Fibroblast of lung (primary cell): Measurements from ENCODE around the gene PABPN1. TPM values are rescaled to one million over a fixed set of nuclear protein-coding genes. Genes with fewer than 3 reads are reported as not detected.

Experiments
- DNase-seq, 2 donors: peaks; one replicate each; pipeline versions ENCODE4 v3.0.0 to v3.0.0-alpha.2; 2010; ENCODE audit warnings: low read depth in 2 of 2
- H2AFZ ChIP-seq: 2 replicates; pipeline ENCODE4 v1.5.1; 2012; ENCODE audit warnings: low read length, control low read depth, inconsistent platforms
- H3K27ac ChIP-seq: 2 replicates; pipeline ENCODE4 v1.5.1; 2011; ENCODE audit warnings: low read length, control low read depth; ENCODE audit not compliant: insufficient read depth
- H3K27me3 ChIP-seq: 2 replicates; pipeline ENCODE4 v1.5.1; 2011; ENCODE audit warnings: mild to moderate bottlenecking, low read length; ENCODE audit not compliant: control insufficient read depth, insufficient read depth
- H3K36me3 ChIP-seq: 2 replicates; pipeline ENCODE4 v1.5.1; 2011; ENCODE audit warnings: low read length; ENCODE audit not compliant: control insufficient read depth, insufficient read depth
- H3K4me1 ChIP-seq: 2 replicates; pipeline ENCODE4 v1.5.1; 2011; ENCODE audit warnings: low read length; ENCODE audit not compliant: control insufficient read depth, insufficient read depth; ENCODE audit errors: extremely low read depth
- H3K4me2 ChIP-seq: 2 replicates; pipeline ENCODE4 v1.5.1; 2011; ENCODE audit warnings: low read length, control low read depth; ENCODE audit not compliant: insufficient read depth; ENCODE audit errors: extremely low read depth
- H3K4me3 ChIP-seq, 4 experiments: fragments of 200-600 bp in 1 of 4; sonication (generic) in 1 of 4; replicated peaks in 1 of 4; 2 replicates each; pipeline ENCODE4 v1.5.1; 2011 to 2016; ENCODE audit warnings: low read length in 4 of 4, low read depth in 3 of 4, mild to moderate bottlenecking in 3 of 4, control low read depth in 2 of 4, inconsistent platforms in 1 of 4, mixed read lengths in 1 of 4; ENCODE audit not compliant: insufficient read depth in 1 of 4; ENCODE audit errors: control extremely low read depth in 1 of 4
- H3K79me2 ChIP-seq: 2 replicates; pipeline ENCODE4 v1.5.1; 2012; ENCODE audit warnings: mild to moderate bottlenecking, low read length, inconsistent platforms; ENCODE audit not compliant: control insufficient read depth, insufficient read depth
- H3K9ac ChIP-seq: 2 replicates; pipeline ENCODE4 v1.5.1; 2011; ENCODE audit warnings: mild to moderate bottlenecking, low read length, control low read depth; ENCODE audit not compliant: insufficient read depth
- H3K9me3 ChIP-seq: 2 replicates; pipeline ENCODE4 v1.5.1; 2012; ENCODE audit warnings: low read depth, low read length; ENCODE audit not compliant: control insufficient read depth, insufficient read depth
- H4K20me1 ChIP-seq: 2 replicates; pipeline ENCODE4 v1.5.1; 2011; ENCODE audit warnings: low read length; ENCODE audit not compliant: control insufficient read depth, insufficient read depth; ENCODE audit errors: extremely low read depth
- CTCF ChIP-seq, 2 donors: IDR thresholded peaks in 1 of 2; conservative IDR thresholded peaks in 1 of 2; 1 replicate in 1 of 2; 2 replicates in 1 of 2; pipeline ENCODE4 v1.5.1; 2011 to 2012; ENCODE audit warnings: low read length in 2 of 2, control low read depth in 1 of 2, inconsistent platforms in 1 of 2, low read depth in 1 of 2, mild to moderate bottlenecking in 1 of 2
- EZH2 ChIP-seq: IDR thresholded peaks from 2 replicates; pipeline ENCODE4 v1.5.1; 2012; ENCODE audit warnings: low read length, control low read depth, mild to moderate bottlenecking; ENCODE audit errors: missing control alignments
- polyA plus RNA-seq, 2 donors: library from polyadenylated mRNA; depleted of rRNA in 1 of 2; stranded (reverse) in 1 of 2; unstranded in 1 of 2; fragments of >200 nt; gene quantifications; 2 replicates each; pipeline ENCODE4 v1.2.1, GENCODE V29; 2011 to 2012; ENCODE audit warnings: missing spikeins in 1 of 2
- total RNA-seq: library from RNA; depleted of rRNA; stranded (reverse); fragments of >200 nt; gene quantifications from 2 replicates; pipeline ENCODE4 v1.2.1, GENCODE V29; 2014

PABPN1 gene
- total and polyA plus RNA-seq, 2 donors (not counting 1 experiment from before 2014, with no cell fraction given) = 73.2 to 152 TPM

- Histone ChIP-seq H3K79me2 (peaks cover 2% of the 10 kb centered on the region), H3K4me2 (no peak overlapping the region), H3K27me3 (no peaks in the 10 kb centered on the region), H2AFZ (no peak overlapping the region), H3K9me3 (no peaks in the 10 kb centered on the region), H3K36me3 (peaks cover 3% of the 10 kb centered on the region), H3K4me1 (peaks cover 12% of the 10 kb centered on the region), H4K20me1 (no peaks in the 10 kb centered on the region), H3K27ac (no peak overlapping the region), H3K9ac (no peak overlapping the region), H3K4me3 (no peak overlapping the region)
- no peak for DNase-seq
- no peak for TF ChIP-seq CTCF (conservative IDR thresholded peaks at IDR 0.05 in 1 of 2, IDR thresholded peaks at IDR 0.05 in 1 of 2; ENCODE audit: low read depth in 1 of 2, low read length in 2 of 2)
- no peak for TF ChIP-seq EZH2
Observed at GRCh38 chr14:23297611-23298277, 23.5 kb upstream of the PABPN1 start.

GRCh38 chr14:23299211-23299957 is 21.9 kb upstream of the PABPN1 start:
- peaks cover 2% of the 10 kb centered on the region for H3K79me2 ChIP-seq
- H3K27ac ChIP-seq = peak overlapping the region; percentile 48
- no peak overlapping the region for H3K9ac ChIP-seq
- H3K4me3 ChIP-seq = peak overlapping the region in 1 of 4 experiments; percentile 83
- H2AFZ ChIP-seq = no peak overlapping the region
- H3K27me3 ChIP-seq = no peaks in the 10 kb centered on the region
- no peaks in the 10 kb centered on the region for H3K9me3 ChIP-seq
- H4K20me1 ChIP-seq = no peaks in the 10 kb centered on the region
- H3K4me1 ChIP-seq = peaks cover 12% of the 10 kb centered on the region
- TF ChIP-seq EZH2 = no peak
- TF ChIP-seq CTCF (conservative IDR thresholded peaks at IDR 0.05 in 1 of 2, IDR thresholded peaks at IDR 0.05 in 1 of 2; ENCODE audit: low read depth in 1 of 2, low read length in 2 of 2) = peak; percentile 13 to 41
- H3K4me2 ChIP-seq = no peak overlapping the region
- H3K36me3 ChIP-seq = peaks cover 3% of the 10 kb centered on the region
- DNase-seq = peak; percentile 54 to 80

GRCh38 chr14:23299986-23300686 is 21.1 kb upstream of the PABPN1 start:
- peak overlapping the region; percentile 77 to 87 (median 84) for H3K4me3 ChIP-seq
- H2AFZ ChIP-seq = no peak overlapping the region
- no peaks in the 10 kb centered on the region for H3K9me3 ChIP-seq
- TF ChIP-seq EZH2 (no peak), CTCF (conservative IDR thresholded peaks at IDR 0.05 in 1 of 2, IDR thresholded peaks at IDR 0.05 in 1 of 2; ENCODE audit: low read depth in 1 of 2, low read length in 2 of 2) (no peak)
- DNase-seq = no peak
- peaks cover 12% of the 10 kb centered on the region for H3K4me1 ChIP-seq
- H3K9ac ChIP-seq = peak overlapping the region; percentile 95
- peaks cover 2% of the 10 kb centered on the region for H3K79me2 ChIP-seq
- peak overlapping the region; percentile 85 for H3K27ac ChIP-seq
- H3K27me3 ChIP-seq = no peaks in the 10 kb centered on the region
- no peaks in the 10 kb centered on the region for H4K20me1 ChIP-seq
- peaks cover 3% of the 10 kb centered on the region for H3K36me3 ChIP-seq
- H3K4me2 ChIP-seq = peak overlapping the region; percentile 86
